HG02610 (cell line): ENCODE data around the gene PLCG2.
"Not testable (repeated sequence)": the region's sequence is repeated elsewhere in the genome, so short reads cannot be mapped to it uniquely, and the experiment has no call there.

Source experiments
- ATAC-seq: cut with Tn5 transposase; IDR thresholded peaks from one replicate; pipeline ENCODE4 v1.9.1; 2021; ENCODE audit warnings: mild to moderate bottlenecking, moderate library complexity; ENCODE audit not compliant: unreplicated experiment

PLCG2 gene

GRCh38 chr16:81752876-81753227, 26.2 kb upstream of the PLCG2 start:
- ATAC-seq, result no peak

DNA sequence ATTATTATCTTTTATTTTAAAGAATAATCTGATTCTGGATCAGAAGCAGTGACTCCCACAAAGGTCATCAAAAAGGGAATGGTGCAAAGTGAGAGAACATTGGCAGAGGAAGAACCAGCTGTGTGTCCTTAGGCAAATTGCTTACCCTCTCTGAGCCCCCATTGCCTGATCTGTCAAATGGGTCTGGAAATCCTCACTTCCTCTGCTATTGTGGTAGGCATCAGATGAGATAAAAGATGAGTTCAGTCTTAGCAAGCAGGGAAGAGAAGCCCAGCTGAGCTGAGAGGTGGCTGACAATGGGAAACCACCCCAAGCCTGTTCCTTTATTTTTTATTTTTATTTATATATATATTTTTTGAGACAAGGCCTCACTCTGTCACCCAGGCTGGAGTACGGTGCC, 24.2 kb upstream of the PLCG2 start:
- ATAC-seq, result no peak

DNA sequence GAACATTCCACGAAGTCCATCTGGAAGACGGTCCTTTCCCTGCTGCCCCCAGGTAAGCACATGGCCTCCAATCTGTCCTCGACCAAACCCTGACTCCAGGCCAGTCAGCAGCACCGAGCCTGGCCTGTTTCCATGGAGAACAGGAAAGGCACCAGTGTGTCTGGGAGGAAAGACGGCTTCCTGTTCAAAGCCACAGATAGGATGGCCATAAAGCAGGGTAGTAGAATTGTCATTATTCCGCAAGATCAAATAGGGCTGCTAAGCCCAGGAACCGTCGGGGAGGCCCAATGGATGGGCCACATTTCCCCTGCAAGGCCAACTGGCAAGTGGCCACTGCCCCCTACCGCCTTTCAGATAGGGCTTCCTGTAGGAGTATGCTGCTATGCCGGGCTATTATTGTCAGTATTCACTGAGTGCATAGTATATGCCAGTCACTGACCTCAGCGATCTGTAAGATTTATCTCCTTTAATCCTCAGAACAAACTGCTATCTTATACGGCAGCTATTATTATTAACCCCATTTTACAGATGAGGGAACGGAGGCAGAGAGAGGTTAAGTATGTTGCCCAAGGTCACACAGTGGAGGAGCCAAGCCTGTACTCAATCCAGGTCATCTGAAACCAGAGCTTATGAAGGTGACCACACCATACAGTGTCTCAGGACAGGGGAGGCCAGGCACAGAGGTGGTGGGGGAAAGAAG, 23.0 kb upstream of the PLCG2 start:
- no peak for ATAC-seq

DNA sequence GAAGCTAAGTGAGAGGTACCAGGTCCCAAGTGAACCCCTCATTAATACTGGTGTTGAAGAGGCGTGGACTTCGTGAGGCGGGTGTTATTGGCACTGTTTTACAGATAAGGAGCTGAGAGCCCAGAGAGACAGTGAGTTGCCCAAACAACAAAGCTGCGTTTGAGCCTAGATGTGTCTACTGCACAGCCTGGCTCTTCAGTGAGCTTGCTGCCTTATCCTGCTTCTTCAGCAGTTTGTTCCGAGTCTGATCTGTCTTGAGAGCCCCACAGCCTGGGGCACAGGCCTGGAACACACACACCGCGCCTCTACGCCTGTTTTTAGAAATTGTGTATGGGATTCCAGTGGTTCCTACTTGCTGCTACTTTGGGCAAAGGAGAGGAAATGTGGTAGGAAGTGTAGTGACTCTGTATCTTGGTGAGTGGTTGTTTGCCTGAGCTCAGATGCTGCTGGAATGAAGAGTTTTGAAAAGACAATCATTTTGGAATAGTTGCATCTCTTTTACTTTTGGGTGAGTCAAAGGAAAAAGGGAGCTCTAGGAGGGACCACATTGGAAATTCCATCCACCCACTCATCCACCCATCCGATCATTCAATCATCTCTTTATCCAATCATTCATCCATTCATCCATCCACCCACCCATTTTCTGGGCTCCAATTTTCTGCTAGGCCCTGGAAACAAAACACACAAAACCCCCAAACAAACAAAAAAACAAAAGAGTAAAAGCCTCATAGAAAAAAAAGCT, 22.3 kb upstream of the PLCG2 start:
- no peak for ATAC-seq

GRCh38 chr16:81758376-81758775, 20.7 kb upstream of the PLCG2 start:
- peak; percentile 47 for ATAC-seq

- ATAC-seq, result not testable (repeated sequence)
These were observed 16.8 kb upstream of the PLCG2 start for GRCh38 chr16:81762322-81762721.

- no peak for ATAC-seq
These were observed 13.8 kb upstream of the PLCG2 start for GRCh38 chr16:81765111-81765919.

GRCh38 chr16:81765969-81766368, 13.1 kb upstream of the PLCG2 start:
- ATAC-seq, result no peak

GRCh38 chr16:81767987-81768592, 11.0 kb upstream of the PLCG2 start:
- no peak for ATAC-seq

- no peak for ATAC-seq
These were observed 9.1 kb upstream of the PLCG2 start for GRCh38 chr16:81770008-81770407.

GRCh38 chr16:81774348-81774747, 4.7 kb upstream of the PLCG2 start:
- ATAC-seq, result peak; percentile 39

DNA sequence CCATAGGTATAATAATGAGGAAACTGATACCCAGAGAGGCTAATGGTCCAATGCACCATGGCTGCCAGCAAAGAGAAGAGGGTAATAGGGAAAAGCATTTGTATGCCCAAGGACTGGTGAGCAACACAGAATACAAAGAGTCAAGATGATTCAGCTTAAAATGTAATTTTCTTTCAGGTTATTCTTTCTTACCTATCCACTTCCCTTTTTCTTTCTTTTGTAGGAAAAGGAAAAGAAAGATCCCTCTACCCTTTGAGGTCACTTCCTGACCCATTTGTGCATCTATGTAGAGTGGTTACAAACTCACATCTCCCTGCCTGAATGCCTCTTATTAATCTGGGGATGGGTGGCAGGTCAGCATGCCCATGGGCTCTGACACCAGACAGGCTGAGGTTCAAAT, 3.5 kb upstream of the PLCG2 start:
- no peak for ATAC-seq

DNA sequence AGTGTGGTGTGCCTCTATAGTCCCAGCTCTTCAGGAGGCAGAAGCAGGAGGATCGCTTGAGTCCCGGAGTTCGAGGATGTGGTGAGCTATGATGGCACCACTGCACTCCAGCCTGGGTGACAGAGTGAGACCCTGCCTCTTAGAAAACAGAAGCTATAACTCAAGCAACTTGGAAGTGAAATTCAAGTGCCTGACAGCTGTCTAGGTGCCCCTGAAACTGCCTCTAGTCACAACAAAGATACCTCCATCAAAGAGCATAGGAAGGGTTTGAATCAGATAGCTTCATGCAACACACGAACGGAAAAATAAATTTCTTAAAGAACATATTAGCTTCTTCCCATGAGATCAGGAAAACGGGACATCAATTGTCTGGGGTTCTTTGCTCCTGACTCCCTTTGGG, 860 bp upstream of the PLCG2 start:
- ATAC-seq, result no peak

- peak; percentile 7 for ATAC-seq
These were observed 637 bp downstream of the PLCG2 start for GRCh38 chr16:81779536-81780320.

DNA sequence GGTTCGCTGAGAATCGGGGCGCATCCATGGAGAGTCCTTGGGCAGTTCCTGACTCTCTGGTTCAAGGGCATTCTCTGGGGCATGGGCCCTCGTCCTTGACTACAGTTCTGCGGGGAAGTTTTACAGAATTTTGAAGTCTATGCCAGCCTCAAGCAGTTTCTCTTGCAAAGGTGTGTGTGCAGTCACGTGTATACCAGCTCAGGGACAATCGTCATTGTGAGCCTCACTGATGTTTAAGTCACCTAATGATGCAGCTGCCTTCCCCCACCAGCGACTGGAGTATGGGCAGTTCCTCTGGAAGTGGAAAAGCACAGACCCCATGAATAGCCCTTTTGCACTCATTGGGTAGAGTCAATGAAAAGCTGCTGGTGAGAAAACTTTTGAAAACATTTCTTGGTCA, 1.3 kb downstream of the PLCG2 start:
- ATAC-seq, result no peak

GRCh38 chr16:81782236-81782635, 3.1 kb downstream of the PLCG2 start:
- no peak for ATAC-seq

DNA sequence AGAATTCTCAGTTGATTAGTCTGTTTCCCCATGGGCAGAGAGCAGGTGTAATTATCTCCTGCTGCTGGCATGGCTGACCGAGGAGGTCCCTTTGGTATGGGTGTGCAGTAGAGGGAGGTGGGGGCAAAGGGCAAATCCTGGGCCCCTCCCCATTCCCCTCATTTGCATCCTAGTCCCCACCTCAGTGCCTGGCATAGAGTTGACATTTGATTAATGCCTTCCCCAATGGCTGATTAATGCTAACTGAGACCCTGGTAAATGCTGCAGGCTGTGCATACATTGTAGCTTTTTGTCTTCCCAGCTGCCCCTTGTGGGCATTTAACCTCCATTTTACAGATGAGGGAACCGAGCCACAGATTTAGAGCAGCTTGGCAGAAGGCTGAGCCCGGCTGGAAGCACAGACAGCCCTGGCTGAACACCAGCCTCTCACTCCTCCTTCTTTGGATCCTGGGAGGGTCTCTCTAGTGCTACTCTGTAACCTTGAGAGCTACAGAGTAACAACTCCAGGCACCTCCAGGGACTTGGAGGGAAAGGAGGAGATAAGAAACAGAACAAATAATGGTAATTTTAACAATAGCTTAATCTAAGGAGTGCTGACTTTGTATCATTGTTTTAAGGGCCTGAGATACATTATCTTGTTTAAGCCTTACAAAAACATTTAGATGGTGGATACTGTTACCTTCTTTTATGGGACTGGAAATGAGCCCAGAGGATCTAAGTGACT, 5.1 kb downstream of the PLCG2 start:
- ATAC-seq, result no peak

DNA sequence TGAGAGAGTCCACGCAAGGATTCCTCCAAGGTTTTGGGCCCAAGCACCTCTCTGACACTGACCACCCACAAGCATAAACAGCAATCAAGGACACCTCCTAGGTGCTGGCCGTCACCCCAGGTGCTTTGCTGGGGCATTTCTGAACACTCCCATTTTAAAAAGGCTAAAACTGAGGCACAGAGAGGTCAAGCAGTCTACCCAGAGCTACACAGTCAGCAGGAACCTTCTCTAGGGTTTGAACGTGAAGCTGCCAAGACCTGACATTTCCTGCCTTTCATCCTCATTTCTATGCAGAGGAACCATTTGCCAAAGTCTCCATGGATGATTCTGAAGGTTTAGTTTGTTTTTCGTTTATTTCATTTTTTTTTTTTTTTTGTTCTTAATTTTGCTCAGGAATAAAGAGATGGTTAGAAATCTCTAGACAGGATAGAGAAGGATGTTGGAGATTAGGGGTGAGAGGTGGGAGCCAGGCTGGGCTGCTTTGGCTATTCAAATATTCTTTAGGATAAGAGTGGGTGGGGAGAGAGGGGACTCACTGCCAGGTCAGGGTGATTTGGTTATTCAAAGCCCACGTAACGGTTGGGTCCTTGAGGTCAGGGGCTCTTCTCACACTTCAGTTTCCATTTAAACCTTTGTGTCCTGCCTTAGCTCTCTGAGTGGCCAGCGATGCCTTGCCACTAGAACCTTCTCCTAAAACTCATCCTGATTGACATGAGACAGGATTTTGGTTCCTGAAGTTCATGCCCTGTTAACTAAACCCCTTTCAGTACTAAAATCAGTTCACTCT, 6.2 kb downstream of the PLCG2 start:
- no peak for ATAC-seq

DNA sequence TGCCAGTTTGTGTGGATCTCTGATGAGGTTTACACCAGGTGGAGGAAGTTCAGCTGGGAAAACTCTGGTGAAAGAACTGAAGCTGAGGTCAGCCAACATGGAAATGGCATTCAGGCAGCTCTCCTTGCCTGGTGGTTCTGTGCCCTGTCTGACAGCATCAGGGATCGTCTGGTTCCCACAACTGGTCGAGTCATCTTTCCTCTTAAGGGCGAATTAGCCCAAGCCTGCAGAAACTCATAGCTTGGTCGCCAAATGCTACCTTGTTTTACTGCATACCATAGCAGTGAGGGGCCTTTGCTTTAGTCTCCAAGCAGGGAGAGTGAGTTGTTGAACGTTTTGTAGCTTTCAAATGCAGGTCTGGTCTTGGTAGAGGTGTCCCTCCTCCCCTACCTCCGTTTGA, 7.2 kb downstream of the PLCG2 start:
- ATAC-seq, result no peak
